ENCODE measurements around the gene PROX1. TPM values are rescaled to one million over a fixed set of nuclear protein-coding genes. Genes with fewer than 3 reads are reported as not detected.

The PROX1 gene
- total RNA-seq, 2 experiments from 2014 or later, result 0.03 TPM; not detected in 1

DNA sequence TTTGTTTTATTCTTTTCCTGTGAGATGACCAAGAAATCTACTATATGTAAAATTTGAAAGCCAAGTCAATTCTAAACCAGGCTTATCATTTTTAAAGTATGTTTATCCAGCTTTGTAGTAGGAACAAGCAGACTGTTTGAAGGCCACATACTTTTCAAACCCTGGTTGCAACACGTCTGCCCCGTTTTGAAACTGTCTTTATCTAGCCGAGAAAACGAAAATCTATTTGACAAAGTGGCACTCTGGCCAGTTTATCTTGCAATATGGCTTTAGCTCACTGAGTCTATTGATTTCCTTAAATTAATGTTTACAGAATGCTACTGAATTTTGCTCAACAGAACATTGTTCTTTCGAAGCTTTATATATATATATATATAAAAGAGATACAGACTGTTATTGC lies 39.7 kb downstream of the PROX1 start:
- Mint-ChIP-seq H3K36me3 (ENCODE audit: low read depth) (no peaks in the 10 kb centered on the region), H3K9me3 (no peaks in the 10 kb centered on the region), H3K4me1 (ENCODE audit: low read depth) (no peaks in the 10 kb centered on the region), H3K4me3 (no peak overlapping the region), H3K27me3 (peaks cover 25% of the 10 kb centered on the region), H3K27ac (no peak overlapping the region)
- TF ChIP-seq, protein P1, sequence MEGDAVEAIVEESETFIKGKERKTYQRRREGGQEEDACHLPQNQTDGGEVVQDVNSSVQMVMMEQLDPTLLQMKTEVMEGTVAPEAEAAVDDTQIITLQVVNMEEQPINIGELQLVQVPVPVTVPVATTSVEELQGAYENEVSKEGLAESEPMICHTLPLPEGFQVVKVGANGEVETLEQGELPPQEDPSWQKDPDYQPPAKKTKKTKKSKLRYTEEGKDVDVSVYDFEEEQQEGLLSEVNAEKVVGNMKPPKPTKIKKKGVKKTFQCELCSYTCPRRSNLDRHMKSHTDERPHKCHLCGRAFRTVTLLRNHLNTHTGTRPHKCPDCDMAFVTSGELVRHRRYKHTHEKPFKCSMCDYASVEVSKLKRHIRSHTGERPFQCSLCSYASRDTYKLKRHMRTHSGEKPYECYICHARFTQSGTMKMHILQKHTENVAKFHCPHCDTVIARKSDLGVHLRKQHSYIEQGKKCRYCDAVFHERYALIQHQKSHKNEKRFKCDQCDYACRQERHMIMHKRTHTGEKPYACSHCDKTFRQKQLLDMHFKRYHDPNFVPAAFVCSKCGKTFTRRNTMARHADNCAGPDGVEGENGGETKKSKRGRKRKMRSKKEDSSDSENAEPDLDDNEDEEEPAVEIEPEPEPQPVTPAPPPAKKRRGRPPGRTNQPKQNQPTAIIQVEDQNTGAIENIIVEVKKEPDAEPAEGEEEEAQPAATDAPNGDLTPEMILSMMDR (IDR thresholded peaks at IDR 0.05), result no peak
- no peak for ATAC-seq (ENCODE audit: poor library complexity)
- POLR2A ChIA-PET, result no interaction called here
- no peak for DNase-seq
- Histone ChIP-seq H3K4me3 (ENCODE audit: low read length) (no peak overlapping the region), H3K27ac (ENCODE audit: low read depth in 1 of 2, low read length in 2 of 2) (no peak overlapping the region), H3K27me3 (ENCODE audit: control insufficient read depth in 1 of 2, insufficient read depth in 2 of 2, low read length in 2 of 2) (peaks cover 3 to 5% of the 10 kb centered on the region in 2 experiments), H3K9me3 (ENCODE audit: control insufficient read depth in 1 of 2, insufficient read depth in 1 of 2, low read length in 2 of 2) (no peaks in the 10 kb centered on the region), H3K36me3 (ENCODE audit: insufficient read depth, low read length) (no peaks in the 10 kb centered on the region), H3K4me1 (ENCODE audit: insufficient read depth, low read length) (no peaks in the 10 kb centered on the region)
- intact Hi-C loops (cut with DNase I, micrococcal nuclease), result no loop called here
- CTCF ChIA-PET, result no interaction called here

DNA sequence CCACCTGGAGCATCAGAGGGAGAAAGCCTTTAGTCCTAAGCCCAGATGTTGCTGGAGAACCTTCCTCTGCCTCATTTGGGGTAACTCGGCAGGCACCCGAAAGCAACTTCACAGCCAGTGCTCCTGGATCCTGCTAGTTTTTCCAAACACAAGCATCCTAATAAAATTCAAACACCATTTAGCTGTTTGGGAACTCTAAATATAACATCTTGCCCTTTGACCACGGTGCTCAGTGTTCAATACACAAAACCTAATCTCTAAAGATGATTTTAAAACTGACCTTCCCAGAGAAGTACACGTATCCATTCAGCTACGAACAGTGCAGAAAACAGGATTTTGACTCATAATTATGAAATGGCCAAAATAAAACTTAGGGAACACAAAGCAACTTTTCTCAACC lies 40.3 kb downstream of the PROX1 start:
- ChIA-PET POLR2A (no interaction called here), CTCF (no interaction called here)
- no peaks in the 10 kb centered on the region for H3K4me1 ChIP-seq (ENCODE audit: insufficient read depth, low read length)

DNA sequence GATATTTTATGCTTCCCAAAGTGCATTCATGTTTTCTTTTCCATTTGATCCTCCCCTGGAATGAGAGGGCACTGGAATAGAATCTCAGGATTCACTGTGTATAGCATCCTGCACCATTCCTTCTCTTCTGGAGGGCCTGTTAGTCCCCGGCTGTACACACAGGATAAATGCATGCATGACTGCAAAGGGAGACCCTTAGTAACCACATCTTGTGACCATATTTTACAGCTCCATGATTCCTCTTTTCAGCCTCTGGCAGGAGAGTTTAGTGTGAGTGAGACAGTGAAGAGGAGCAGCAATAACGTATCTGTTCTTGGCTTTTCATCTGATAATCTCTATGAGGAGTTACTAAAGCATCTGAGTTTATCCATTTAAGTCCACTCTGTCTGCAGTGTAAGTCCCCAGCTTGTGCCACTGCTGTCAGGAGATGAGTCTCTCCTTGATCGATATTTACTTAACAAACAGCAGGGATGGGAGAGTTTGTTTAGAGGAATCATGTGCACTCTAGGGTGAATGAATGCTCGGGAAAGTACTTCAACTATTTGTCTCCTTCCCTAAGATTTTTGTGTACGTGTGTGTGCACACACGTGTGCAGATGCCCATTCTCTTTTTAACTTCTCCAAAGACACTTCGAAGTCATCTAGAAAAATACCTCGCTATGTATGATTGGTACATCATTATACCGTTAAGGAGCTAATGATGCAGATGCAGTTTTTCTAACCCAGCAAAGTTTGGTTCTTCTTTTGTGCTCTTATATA lies 41.1 kb downstream of the PROX1 start:
- ChIA-PET CTCF (no interaction called here), POLR2A (no interaction called here)
- Histone ChIP-seq H3K36me3 (ENCODE audit: insufficient read depth, low read length) (no peaks in the 10 kb centered on the region), H3K4me1 (ENCODE audit: insufficient read depth, low read length) (no peaks in the 10 kb centered on the region), H3K27ac (ENCODE audit: low read depth in 1 of 2, low read length in 2 of 2) (no peak overlapping the region), H3K4me3 (ENCODE audit: low read length) (no peak overlapping the region), H3K9me3 (ENCODE audit: control insufficient read depth in 1 of 2, insufficient read depth in 1 of 2, low read length in 2 of 2) (no peaks in the 10 kb centered on the region), H3K27me3 (ENCODE audit: control insufficient read depth in 1 of 2, insufficient read depth in 2 of 2, low read length in 2 of 2) (peaks cover 3 to 7% of the 10 kb centered on the region in 2 experiments)
- no peaks in the 10 kb centered on the region for H3K36me3 Mint-ChIP-seq (ENCODE audit: low read depth)
- no peaks in the 10 kb centered on the region for H3K4me1 Mint-ChIP-seq (ENCODE audit: low read depth)
- intact Hi-C loops (cut with DNase I, micrococcal nuclease), result no loop called here
- ATAC-seq (ENCODE audit: poor library complexity), result no peak
- H3K27me3 Mint-ChIP-seq, result peaks cover 35% of the 10 kb centered on the region
- H3K9me3 Mint-ChIP-seq, result no peaks in the 10 kb centered on the region
- no peak overlapping the region for H3K4me3 Mint-ChIP-seq
- TF ChIP-seq, protein P1 (IDR thresholded peaks at IDR 0.05), result no peak
- H3K27ac Mint-ChIP-seq, result no peak overlapping the region
- DNase-seq, result no peak

More for the DNA sequence above, 40.3 kb downstream of the PROX1 start:
- H3K4me1 Mint-ChIP-seq (ENCODE audit: low read depth), result no peaks in the 10 kb centered on the region
- intact Hi-C loops (cut with DNase I, micrococcal nuclease), result no loop called here
- no peak overlapping the region for H3K27ac ChIP-seq (ENCODE audit: low read depth in 1 of 2, low read length in 2 of 2)
- H3K9me3 Mint-ChIP-seq, result no peaks in the 10 kb centered on the region
- H3K27ac Mint-ChIP-seq, result no peak overlapping the region
- H3K9me3 ChIP-seq (ENCODE audit: control insufficient read depth in 1 of 2, insufficient read depth in 1 of 2, low read length in 2 of 2), result no peaks in the 10 kb centered on the region
- H3K27me3 ChIP-seq (ENCODE audit: control insufficient read depth in 1 of 2, insufficient read depth in 2 of 2, low read length in 2 of 2), result peaks cover 3 to 5% of the 10 kb centered on the region in 2 experiments
- H3K27me3 Mint-ChIP-seq, result peaks cover 31% of the 10 kb centered on the region
- H3K36me3 ChIP-seq (ENCODE audit: insufficient read depth, low read length), result no peaks in the 10 kb centered on the region
- ATAC-seq (ENCODE audit: poor library complexity), result no peak
- no peak overlapping the region for H3K4me3 ChIP-seq (ENCODE audit: low read length)
- no peak overlapping the region for H3K4me3 Mint-ChIP-seq
- DNase-seq, result no peak
- TF ChIP-seq, protein P1 (IDR thresholded peaks at IDR 0.05), result no peak
- H3K36me3 Mint-ChIP-seq (ENCODE audit: low read depth), result no peaks in the 10 kb centered on the region
